Osteoblast (primary cell): Measurements from ENCODE around the gene LCLAT1. TPM values are rescaled to one million over a fixed set of nuclear protein-coding genes. Genes with fewer than 3 reads are reported as not detected.

Experiments used
- DNase-seq: peaks from one replicate; pipeline ENCODE4 v3.0.0; 2011; ENCODE audit warnings: low spot score, mixed read lengths; ENCODE audit not compliant: insufficient read length; ENCODE audit errors: missing footprints
- H2AFZ ChIP-seq: 2 replicates; pipeline ENCODE4 v1.6.0; 2011; ENCODE audit warnings: mild to moderate bottlenecking, low read length
- H3K27ac ChIP-seq: 2 replicates; pipeline ENCODE4 v1.5.1; 2011; ENCODE audit warnings: mild to moderate bottlenecking, low read depth, low read length, moderate library complexity
- H3K27me3 ChIP-seq: 2 replicates; pipeline ENCODE4 v1.6.0; 2012; ENCODE audit warnings: mild to moderate bottlenecking, control low read depth, inconsistent platforms, low read length, moderate library complexity; ENCODE audit not compliant: insufficient read depth
- H3K36me3 ChIP-seq: 2 replicates; pipeline ENCODE4 v1.5.1; 2011; ENCODE audit warnings: mild to moderate bottlenecking, low read length, control low read depth, moderate library complexity; ENCODE audit not compliant: insufficient read depth
- H3K4me1 ChIP-seq: 2 replicates; pipeline ENCODE4 v1.5.1; 2011; ENCODE audit warnings: mild to moderate bottlenecking, low read length, control low read depth, moderate library complexity; ENCODE audit not compliant: insufficient read depth
- H3K4me2 ChIP-seq: 2 replicates; pipeline ENCODE4 v1.6.0; 2011; ENCODE audit warnings: mild to moderate bottlenecking, low read length; ENCODE audit not compliant: insufficient read depth
- H3K4me3 ChIP-seq: fragments of 200-600 bp; sonication (generic); 3 replicates; pipeline ENCODE4 v1.5.1; 2012; ENCODE audit warnings: mild to moderate bottlenecking, low read length, inconsistent platforms; ENCODE audit not compliant: insufficient read depth
- H3K79me2 ChIP-seq: 2 replicates; pipeline ENCODE4 v1.6.0; 2012; ENCODE audit warnings: mild to moderate bottlenecking, low read length, control low read depth, inconsistent platforms; ENCODE audit not compliant: insufficient read depth
- H3K9me3 ChIP-seq: 2 replicates; pipeline ENCODE4 v1.5.1; 2011; ENCODE audit warnings: low read depth, low read length, control low read depth
- H4K20me1 ChIP-seq: 2 replicates; pipeline ENCODE4 v1.6.0; 2012; ENCODE audit warnings: mild to moderate bottlenecking, low read length, control low read depth; ENCODE audit not compliant: insufficient read depth
- total RNA-seq: library from RNA; depleted of rRNA; stranded (reverse); fragments of >200 nt; gene quantifications from 2 replicates; pipeline ENCODE4 v1.2.3, GENCODE V29; 2012
- TF ChIP-seq, protein P1 (sequence below): IDR thresholded peaks from 2 replicates; pipeline ENCODE4 v1.5.1; 2011; ENCODE audit warnings: mild to moderate bottlenecking, low read depth, low read length, moderate library complexity; ENCODE audit errors: extremely low read depth

Gene LCLAT1
- total RNA-seq, 1 donor = 29.7 TPM

DNA sequence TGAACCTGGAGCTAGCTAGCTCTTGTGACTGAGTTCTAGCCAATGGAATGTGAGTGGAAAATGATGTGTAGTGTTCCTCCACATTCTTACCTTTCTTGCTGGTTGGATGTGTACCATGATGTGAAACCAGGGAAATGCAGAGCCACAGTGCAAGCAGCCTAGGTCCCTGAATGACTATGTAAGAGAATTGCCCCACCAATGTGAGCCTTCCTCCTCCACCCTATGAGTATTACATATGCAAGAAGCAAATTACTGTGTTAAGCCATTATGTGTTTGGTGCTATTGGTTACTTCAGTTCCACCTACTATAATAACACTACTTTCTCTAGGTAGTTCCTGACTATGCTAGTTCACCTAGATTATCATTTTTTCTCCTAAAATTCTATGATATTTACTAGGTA, 39.6 kb downstream of the LCLAT1 start:
- no peaks in the 10 kb centered on the region for H3K9me3 ChIP-seq
- H3K79me2 ChIP-seq = peaks cover 11% of the 10 kb centered on the region
- H3K4me3 ChIP-seq = no peak overlapping the region

DNA sequence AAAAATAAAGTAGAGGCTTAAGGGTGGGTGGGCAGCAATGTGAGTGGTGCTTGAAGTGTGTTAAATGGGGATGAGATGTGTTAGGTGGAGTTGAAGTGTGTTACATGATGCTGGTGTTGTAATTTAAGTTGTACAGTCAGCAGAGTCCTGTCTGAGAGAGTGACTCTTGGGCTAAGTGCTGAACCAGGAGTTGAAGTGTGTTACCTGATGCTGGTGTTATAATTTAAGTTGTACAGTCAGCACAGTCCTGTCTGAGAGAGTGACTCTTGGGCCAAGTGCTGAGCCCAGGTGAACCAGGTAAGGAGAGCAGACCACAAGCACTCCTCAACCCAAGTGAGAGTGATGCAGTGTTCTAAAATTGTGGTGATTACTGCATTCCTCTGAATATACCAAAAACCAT, 40.6 kb downstream of the LCLAT1 start:
- TF ChIP-seq, protein P1, sequence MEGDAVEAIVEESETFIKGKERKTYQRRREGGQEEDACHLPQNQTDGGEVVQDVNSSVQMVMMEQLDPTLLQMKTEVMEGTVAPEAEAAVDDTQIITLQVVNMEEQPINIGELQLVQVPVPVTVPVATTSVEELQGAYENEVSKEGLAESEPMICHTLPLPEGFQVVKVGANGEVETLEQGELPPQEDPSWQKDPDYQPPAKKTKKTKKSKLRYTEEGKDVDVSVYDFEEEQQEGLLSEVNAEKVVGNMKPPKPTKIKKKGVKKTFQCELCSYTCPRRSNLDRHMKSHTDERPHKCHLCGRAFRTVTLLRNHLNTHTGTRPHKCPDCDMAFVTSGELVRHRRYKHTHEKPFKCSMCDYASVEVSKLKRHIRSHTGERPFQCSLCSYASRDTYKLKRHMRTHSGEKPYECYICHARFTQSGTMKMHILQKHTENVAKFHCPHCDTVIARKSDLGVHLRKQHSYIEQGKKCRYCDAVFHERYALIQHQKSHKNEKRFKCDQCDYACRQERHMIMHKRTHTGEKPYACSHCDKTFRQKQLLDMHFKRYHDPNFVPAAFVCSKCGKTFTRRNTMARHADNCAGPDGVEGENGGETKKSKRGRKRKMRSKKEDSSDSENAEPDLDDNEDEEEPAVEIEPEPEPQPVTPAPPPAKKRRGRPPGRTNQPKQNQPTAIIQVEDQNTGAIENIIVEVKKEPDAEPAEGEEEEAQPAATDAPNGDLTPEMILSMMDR = no peak
- no peak overlapping the region for H3K27ac ChIP-seq
- H3K4me3 ChIP-seq = no peak overlapping the region
- no peaks in the 10 kb centered on the region for H3K27me3 ChIP-seq
- no peak overlapping the region for H3K4me2 ChIP-seq
- peaks cover 3% of the 10 kb centered on the region for H4K20me1 ChIP-seq
- H3K9me3 ChIP-seq = no peaks in the 10 kb centered on the region
- no peak for DNase-seq
- H3K36me3 ChIP-seq = no peaks in the 10 kb centered on the region
- peaks cover 8% of the 10 kb centered on the region for H3K4me1 ChIP-seq
- H2AFZ ChIP-seq = no peak overlapping the region
- H3K79me2 ChIP-seq = peaks cover 11% of the 10 kb centered on the region

More for the DNA sequence above, 39.6 kb downstream of the LCLAT1 start:
- Histone ChIP-seq H3K4me2 (no peak overlapping the region), H3K27ac (no peak overlapping the region), H3K4me1 (peaks cover 8% of the 10 kb centered on the region), H2AFZ (no peak overlapping the region), H4K20me1 (peaks cover 3% of the 10 kb centered on the region), H3K36me3 (no peaks in the 10 kb centered on the region), H3K27me3 (no peaks in the 10 kb centered on the region)
- TF ChIP-seq, protein P1 = no peak
- no peak for DNase-seq

DNA sequence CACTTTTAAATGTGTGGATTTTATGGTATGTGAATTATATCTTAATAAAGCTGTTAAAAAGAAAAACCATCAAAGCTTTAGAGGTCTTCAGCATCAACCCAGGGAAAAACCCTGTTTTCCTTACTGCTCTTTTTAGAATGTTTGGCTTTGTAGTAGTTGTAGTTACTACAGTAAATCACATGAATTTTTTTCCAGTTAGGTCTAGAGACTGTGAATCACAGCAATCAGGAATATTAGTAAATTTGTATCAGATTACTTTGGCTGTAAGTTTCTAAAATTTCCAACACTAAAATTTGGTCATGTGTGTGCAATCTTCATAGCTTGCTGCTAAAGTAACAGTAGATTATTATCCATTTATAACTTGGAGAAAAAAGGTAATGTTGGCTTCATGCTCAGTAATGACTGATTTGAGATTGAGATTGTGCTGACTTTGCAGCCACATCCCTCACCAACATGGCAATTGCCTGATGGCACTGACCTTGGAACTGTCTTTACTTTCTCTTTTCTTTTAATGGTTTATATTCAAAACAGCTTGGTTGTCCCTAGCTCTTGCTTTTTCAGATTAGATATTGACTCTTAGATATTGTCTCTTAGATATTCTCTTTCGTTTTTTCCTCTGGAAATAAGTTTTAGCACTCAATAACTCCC, 41.1 kb downstream of the LCLAT1 start:
- Histone ChIP-seq H4K20me1 (peaks cover 3% of the 10 kb centered on the region), H3K27me3 (no peaks in the 10 kb centered on the region), H3K27ac (no peak overlapping the region), H3K4me1 (peaks cover 9% of the 10 kb centered on the region), H3K36me3 (no peaks in the 10 kb centered on the region), H2AFZ (no peak overlapping the region), H3K79me2 (peaks cover 11% of the 10 kb centered on the region), H3K4me3 (no peak overlapping the region), H3K9me3 (no peaks in the 10 kb centered on the region), H3K4me2 (no peak overlapping the region)
- TF ChIP-seq, protein P1 = no peak
- no peak for DNase-seq

DNA sequence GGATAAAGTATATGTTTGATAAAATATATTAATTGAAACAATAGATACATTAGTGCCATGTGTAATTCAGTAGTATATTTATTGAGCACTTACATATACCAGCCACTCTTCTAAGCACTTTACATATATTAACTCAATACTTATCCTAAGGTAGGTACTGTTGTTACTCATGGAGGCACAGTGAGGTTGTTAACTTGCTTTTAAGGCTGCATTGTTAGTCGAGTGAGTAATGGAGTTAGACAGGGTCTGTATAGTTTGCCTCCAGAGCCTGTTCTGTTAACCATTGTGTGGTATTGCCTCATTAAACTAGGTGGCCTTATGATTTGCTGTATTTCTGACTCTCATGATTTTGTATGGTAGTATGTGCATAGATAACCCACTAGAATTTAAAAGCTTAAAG, 44.2 kb downstream of the LCLAT1 start:
- DNase-seq = no peak
- Histone ChIP-seq H2AFZ (no peak overlapping the region), H3K4me1 (peaks cover 9% of the 10 kb centered on the region), H4K20me1 (peaks cover 3% of the 10 kb centered on the region), H3K4me2 (no peak overlapping the region), H3K79me2 (peaks cover 13% of the 10 kb centered on the region), H3K27me3 (no peaks in the 10 kb centered on the region), H3K9me3 (no peaks in the 10 kb centered on the region), H3K36me3 (no peaks in the 10 kb centered on the region), H3K4me3 (no peak overlapping the region), H3K27ac (no peak overlapping the region)
- TF ChIP-seq, protein P1 = no peak
